Transverse colon (tissue), 4 donors: ENCODE data around the gene SMCO4. TPM values are rescaled to one million over a fixed set of nuclear protein-coding genes. Genes with fewer than 3 reads are reported as not detected.

Source experiments
- DNase-seq: peaks from one replicate; pipeline ENCODE4 v3.0.0-alpha.2; 2019
- H3K27ac ChIP-seq, 4 donors: fragments of 200-600 bp; sonication (generic); 2 replicates each; pipeline ENCODE4 v1.5.1; 2016 to 2018; ENCODE audit warnings: inconsistent platforms in 4 of 4
- H3K27me3 ChIP-seq: fragments of 200-600 bp; sonication (generic); 2 replicates; pipeline ENCODE4 v1.5.1; 2017; ENCODE audit warnings: inconsistent platforms
- H3K36me3 ChIP-seq, 4 donors: fragments of 200-600 bp; sonication (generic); 2 replicates each; pipeline ENCODE4 v1.5.1; 2017 to 2019; ENCODE audit warnings: inconsistent platforms in 4 of 4
- H3K4me1 ChIP-seq, 4 donors: fragments of 200-600 bp; sonication (generic); 2 replicates each; pipeline ENCODE4 v1.5.1; 2017 to 2020; ENCODE audit warnings: inconsistent platforms in 4 of 4
- H3K4me3 ChIP-seq, 4 donors: fragments of 200-600 bp; sonication (generic); 1 replicate in 1 of 4; 2 replicates in 3 of 4; pipeline versions ENCODE4 v1.5.1 to v1.6.1; 2017 to 2019; ENCODE audit warnings: inconsistent platforms in 4 of 4
- H3K9me3 ChIP-seq, 2 donors: fragments of 200-600 bp; sonication (generic); 2 replicates each; pipeline ENCODE4 v1.5.1; 2017 to 2019; ENCODE audit warnings: inconsistent platforms in 2 of 2
- EP300 ChIP-seq: sonication (generic); formaldehyde crosslinking; IDR thresholded peaks from one replicate; pipeline ENCODE4 v1.6.1; 2017; ENCODE audit warnings: antibody characterized with exemption, low read depth
- POLR2A ChIP-seq: fragments of 450-650 bp; IDR thresholded peaks from one replicate; pipeline ENCODE4 v1.6.1; 2016; ENCODE audit warnings: antibody characterized with exemption, mild to moderate bottlenecking, moderate library complexity
- POLR2AphosphoS5 ChIP-seq, 3 donors: sonication (generic); formaldehyde crosslinking; IDR thresholded peaks; one replicate each; pipeline ENCODE4 v1.6.1; 2016; ENCODE audit warnings: antibody characterized with exemption in 3 of 3
- WGBS, 2 donors: methylation state at CpG; one replicate each; pipeline ENCODE4 v1.1.5; 2018; ENCODE audit warnings: low coverage in 1 of 2; 5-methylcytosine and 5-hydroxymethylcytosine counted together
- in situ Hi-C, 4 donors: fragments of 200-750 bp; cut with MboI; loops; one replicate each; pipeline versions ENCODE4 v1.15.0 to v1.15.1; 2017; ENCODE audit warnings: low sequenced_read_pairs in 3 of 4, low pct_ligation_motif_present in 1 of 4, low pct_unique_long_range_greater_than_20kb in 1 of 4
- intact Hi-C: fragments of 100-400 bp; cut with DNase I; formaldehyde crosslinking; loops from one replicate; pipeline ENCODE4 v1.15.1; 2023; ENCODE audit warnings: low total_unique reads
- total RNA-seq, 4 donors: library from RNA; depleted of rRNA; stranded (reverse); fragments of >200 nt; gene quantifications; one replicate each; pipeline ENCODE4 v1.1.0, GENCODE V29; 2016
- TF ChIP-seq, protein P1 (sequence below), 5 experiments: fragments of 200-600 bp in 3 of 5; fragments of 450-650 bp in 2 of 5; sonication (generic) in 3 of 5; IDR thresholded peaks; 1 replicate in 2 of 5; 2 replicates in 3 of 5; pipeline ENCODE4 v1.5.1; 2016 to 2017; ENCODE audit warnings: antibody characterized with exemption in 5 of 5, inconsistent platforms in 3 of 5, mild to moderate bottlenecking in 2 of 5, moderate library complexity in 1 of 5

SMCO4 gene
- total RNA-seq, 4 donors from 2014 or later = 33.3 to 80.4 (median 37.0) TPM; not detected in 1

DNA sequence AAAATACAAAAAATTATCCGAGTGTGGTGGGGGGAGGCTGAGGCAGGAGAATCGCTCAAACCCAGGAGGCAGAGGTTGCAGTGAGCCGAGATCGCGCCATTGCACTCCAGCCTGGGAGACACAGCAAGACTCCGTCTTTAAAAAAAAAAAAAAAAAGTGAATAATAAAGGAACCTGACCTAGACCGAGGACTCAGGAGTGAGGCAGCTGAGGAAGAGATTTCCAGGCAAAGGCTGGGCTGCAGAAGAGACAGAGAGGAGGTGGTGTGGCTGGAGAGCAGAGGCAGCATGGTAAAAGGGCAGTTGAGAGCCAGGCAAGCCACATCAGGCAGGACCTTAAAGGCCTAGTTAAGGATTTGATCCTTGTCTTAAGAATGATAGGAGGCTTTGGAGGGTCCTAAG is 28.4 kb upstream of the SMCO4 start:
- no peak for DNase-seq
- H3K4me3 ChIP-seq = no peak overlapping the region
- no peak overlapping the region for H3K27ac ChIP-seq
- no peak for TF ChIP-seq POLR2AphosphoS5 (IDR thresholded peaks at IDR 0.05)
- no peak for TF ChIP-seq EP300
- no peak for TF ChIP-seq POLR2A
- TF ChIP-seq, protein P1, sequence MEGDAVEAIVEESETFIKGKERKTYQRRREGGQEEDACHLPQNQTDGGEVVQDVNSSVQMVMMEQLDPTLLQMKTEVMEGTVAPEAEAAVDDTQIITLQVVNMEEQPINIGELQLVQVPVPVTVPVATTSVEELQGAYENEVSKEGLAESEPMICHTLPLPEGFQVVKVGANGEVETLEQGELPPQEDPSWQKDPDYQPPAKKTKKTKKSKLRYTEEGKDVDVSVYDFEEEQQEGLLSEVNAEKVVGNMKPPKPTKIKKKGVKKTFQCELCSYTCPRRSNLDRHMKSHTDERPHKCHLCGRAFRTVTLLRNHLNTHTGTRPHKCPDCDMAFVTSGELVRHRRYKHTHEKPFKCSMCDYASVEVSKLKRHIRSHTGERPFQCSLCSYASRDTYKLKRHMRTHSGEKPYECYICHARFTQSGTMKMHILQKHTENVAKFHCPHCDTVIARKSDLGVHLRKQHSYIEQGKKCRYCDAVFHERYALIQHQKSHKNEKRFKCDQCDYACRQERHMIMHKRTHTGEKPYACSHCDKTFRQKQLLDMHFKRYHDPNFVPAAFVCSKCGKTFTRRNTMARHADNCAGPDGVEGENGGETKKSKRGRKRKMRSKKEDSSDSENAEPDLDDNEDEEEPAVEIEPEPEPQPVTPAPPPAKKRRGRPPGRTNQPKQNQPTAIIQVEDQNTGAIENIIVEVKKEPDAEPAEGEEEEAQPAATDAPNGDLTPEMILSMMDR (IDR thresholded peaks at IDR 0.05) = no peak
- H3K9me3 ChIP-seq = no peaks in the 10 kb centered on the region
- no peaks in the 10 kb centered on the region for H3K36me3 ChIP-seq
- intact Hi-C loops = no loop called here
- WGBS, 2 donors = 93% methylated on average over 7 of the region's 7 CpGs; no CpG with 5 or more reads in 1 of the 2 donors
- H3K4me1 ChIP-seq = peaks cover 7 to 30% (median 13%) of the 10 kb centered on the region in 4 donors
- in situ Hi-C loops = no loop called here
- H3K27me3 ChIP-seq = no peaks in the 10 kb centered on the region

GRCh38 chr11:93570759-93571413 is 27.7 kb upstream of the SMCO4 start:
- Histone ChIP-seq H3K9me3 (no peaks in the 10 kb centered on the region), H3K27ac (peak overlapping the region in 1 of 4 donors; percentile 4), H3K4me3 (no peak overlapping the region), H3K4me1 (peaks cover 7 to 30% (median 13%) of the 10 kb centered on the region in 4 donors), H3K27me3 (no peaks in the 10 kb centered on the region), H3K36me3 (no peaks in the 10 kb centered on the region)
- in situ Hi-C loops = no loop called here
- intact Hi-C loops = no loop called here
- 23 to 29% methylated on average over 4 to 5 of the region's 5 CpGs for WGBS, 2 donors
- TF ChIP-seq, protein P1 (IDR thresholded peaks at IDR 0.05) = no peak
- TF ChIP-seq POLR2AphosphoS5 (IDR thresholded peaks at IDR 0.05) (no peak), POLR2A (no peak), EP300 (no peak)
- peak; percentile 41 for DNase-seq

DNA sequence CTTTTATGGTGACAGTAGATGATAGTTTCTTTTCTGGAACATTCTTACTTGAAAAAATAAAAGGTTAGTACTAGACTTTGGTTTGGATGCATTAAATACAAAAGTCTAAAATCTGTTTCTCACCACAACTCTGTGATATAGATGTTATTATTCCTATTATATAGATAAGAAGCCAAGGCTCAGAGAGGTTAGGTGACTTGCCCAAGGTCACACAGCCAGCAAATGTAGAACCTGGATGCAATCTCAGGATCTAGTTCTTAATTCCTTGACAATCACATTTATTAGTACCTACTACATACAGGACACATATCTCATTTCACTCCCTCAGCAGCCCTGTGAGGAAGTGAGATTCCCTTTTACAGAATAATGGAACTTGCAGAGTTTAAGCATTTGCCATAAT is 26.3 kb upstream of the SMCO4 start:
- Histone ChIP-seq H3K4me3 (no peak overlapping the region), H3K4me1 (peaks cover 7 to 30% (median 13%) of the 10 kb centered on the region in 4 donors), H3K36me3 (no peaks in the 10 kb centered on the region), H3K9me3 (no peaks in the 10 kb centered on the region), H3K27me3 (no peaks in the 10 kb centered on the region), H3K27ac (no peak overlapping the region)
- intact Hi-C loops (no loop called here), in situ Hi-C loops (no loop called here)
- TF ChIP-seq EP300 (no peak), POLR2A (no peak), POLR2AphosphoS5 (IDR thresholded peaks at IDR 0.05) (no peak)
- TF ChIP-seq, protein P1 (IDR thresholded peaks at IDR 0.05) = no peak
- no peak for DNase-seq

DNA sequence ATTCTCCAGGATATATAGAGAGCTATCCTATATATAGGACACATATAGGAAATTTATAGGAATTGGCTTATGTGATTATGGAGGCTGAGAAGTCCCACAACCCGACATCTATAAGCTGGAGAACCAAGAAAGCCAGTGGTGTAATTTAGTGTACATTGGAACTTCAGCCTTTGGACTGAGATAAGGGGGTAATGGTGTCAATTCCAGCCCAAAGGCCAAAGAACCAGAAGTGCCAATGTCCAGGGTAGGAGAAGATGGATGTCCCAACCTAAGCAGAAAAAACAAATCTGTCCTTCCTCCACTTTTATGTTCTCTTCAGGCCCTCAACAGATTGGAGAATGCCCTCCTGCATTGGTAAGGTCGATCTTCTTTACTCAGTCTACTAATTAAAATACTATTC is 25.5 kb upstream of the SMCO4 start:
- no peak for DNase-seq
- no peak overlapping the region for H3K4me3 ChIP-seq
- TF ChIP-seq, protein P1 (IDR thresholded peaks at IDR 0.05) = no peak
- TF ChIP-seq POLR2AphosphoS5 (IDR thresholded peaks at IDR 0.05) = no peak
- no peak for TF ChIP-seq EP300
- no peak for TF ChIP-seq POLR2A
- H3K36me3 ChIP-seq = no peaks in the 10 kb centered on the region
- H3K27ac ChIP-seq = no peak overlapping the region
- in situ Hi-C loops = no loop called here
- WGBS, 2 donors = 80 to 83% methylated on average over 2 of the region's 2 CpGs
- intact Hi-C loops = no loop called here
- H3K9me3 ChIP-seq = no peaks in the 10 kb centered on the region
- peaks cover 7 to 30% (median 13%) of the 10 kb centered on the region in 4 donors for H3K4me1 ChIP-seq
- H3K27me3 ChIP-seq = no peaks in the 10 kb centered on the region
